Liver (tissue), 9 donors: ENCODE data around the gene RAET1E. TPM values are rescaled to one million over a fixed set of nuclear protein-coding genes. Genes with fewer than 3 reads are reported as not detected.
"Not testable (repeated sequence)": the region's sequence is repeated elsewhere in the genome, so short reads cannot be mapped to it uniquely, and the experiment has no call there.

ENCODE experiments used
- DNase-seq: peaks from one replicate; pipeline ENCODE4 v3.0.0-alpha.2; 2017; ENCODE audit warnings: low spot score
- H3K27ac ChIP-seq, 2 donors: one replicate each; pipeline ENCODE4 v1.7.0; 2013; ENCODE audit warnings: inconsistent platforms in 2 of 2, low read length in 2 of 2, control low read depth in 1 of 2, low read depth in 1 of 2, mild to moderate bottlenecking in 1 of 2
- H3K27me3 ChIP-seq, 4 donors: one replicate each; pipeline versions ENCODE4 v1.6.1 to v1.7.0; 2013; ENCODE audit warnings: low read length in 3 of 4, inconsistent platforms in 1 of 4, mild to moderate bottlenecking in 1 of 4, moderate library complexity in 1 of 4; ENCODE audit not compliant: control insufficient read depth in 4 of 4, insufficient read depth in 4 of 4
- H3K36me3 ChIP-seq, 4 donors: one replicate each; pipeline versions ENCODE4 v1.6.1 to v1.7.0; 2013; ENCODE audit warnings: low read length in 3 of 4, mild to moderate bottlenecking in 3 of 4, low read depth in 1 of 4, moderate library complexity in 1 of 4; ENCODE audit not compliant: control insufficient read depth in 4 of 4, insufficient read depth in 3 of 4
- H3K4me1 ChIP-seq, 4 donors: one replicate each; pipeline versions ENCODE4 v1.6.1 to v1.7.0; 2013; ENCODE audit warnings: low read length in 3 of 4, mild to moderate bottlenecking in 3 of 4, moderate library complexity in 1 of 4; ENCODE audit not compliant: control insufficient read depth in 4 of 4, insufficient read depth in 4 of 4
- H3K4me3 ChIP-seq, 3 donors: one replicate each; pipeline versions ENCODE4 v1.6.1 to v1.7.0; 2013; ENCODE audit warnings: low read length in 3 of 3, control low read depth in 1 of 3, low read depth in 1 of 3, mild to moderate bottlenecking in 1 of 3
- H3K9ac ChIP-seq, 2 donors: one replicate each; pipeline ENCODE4 v1.7.0; 2013; ENCODE audit warnings: low read length in 2 of 2, mild to moderate bottlenecking in 2 of 2, moderate library complexity in 2 of 2, control low read depth in 1 of 2, low read depth in 1 of 2
- H3K9me3 ChIP-seq, 4 donors: one replicate each; pipeline versions ENCODE4 v1.6.1 to v1.7.0; 2013; ENCODE audit warnings: low read length in 3 of 4; ENCODE audit not compliant: control insufficient read depth in 4 of 4
- CTCF ChIP-seq: fragments of 150-350 bp; IDR thresholded peaks from 2 replicates; pipeline ENCODE4 v1.5.1; 2017; ENCODE audit warnings: improper control_type of control experiment, low read depth, low read length; ENCODE audit not compliant: missing input control
- FOXA1 ChIP-seq: IDR thresholded peaks from 2 replicates; pipeline ENCODE4 v1.6.1; 2016; ENCODE audit warnings: antibody characterized with exemption
- FOXA2 ChIP-seq: IDR thresholded peaks from 2 replicates; pipeline ENCODE4 v1.6.1; 2016; ENCODE audit warnings: antibody characterized with exemption
- GABPA ChIP-seq, 2 donors: IDR thresholded peaks in 1 of 2; conservative IDR thresholded peaks in 1 of 2; 2 replicates each; pipeline ENCODE4 v1.6.1; 2016; ENCODE audit warnings: antibody characterized with exemption in 2 of 2, mild to moderate bottlenecking in 1 of 2, moderate library complexity in 1 of 2
- HNF4A ChIP-seq, 2 donors: conservative IDR thresholded peaks; 2 replicates each; pipeline ENCODE4 v1.6.1; 2016; ENCODE audit warnings: antibody characterized with exemption in 2 of 2, mild to moderate bottlenecking in 2 of 2
- HNF4G ChIP-seq: IDR thresholded peaks from 2 replicates; pipeline ENCODE4 v1.6.1; 2016; ENCODE audit warnings: antibody characterized with exemption
- JUND ChIP-seq, 2 donors: IDR thresholded peaks; 2 replicates each; pipeline ENCODE4 v1.6.1; 2016; ENCODE audit warnings: antibody characterized with exemption in 2 of 2
- MAX ChIP-seq: IDR thresholded peaks from 2 replicates; pipeline ENCODE4 v1.6.1; 2016; ENCODE audit warnings: antibody characterized with exemption
- NR2F2 ChIP-seq: IDR thresholded peaks from 2 replicates; pipeline ENCODE4 v1.6.1; 2016; ENCODE audit warnings: antibody characterized with exemption
- RAD21 ChIP-seq, 2 donors: IDR thresholded peaks; 2 replicates each; pipeline ENCODE4 v1.6.1; 2016; ENCODE audit warnings: antibody characterized with exemption in 2 of 2, mild to moderate bottlenecking in 2 of 2
- REST ChIP-seq: IDR thresholded peaks from 2 replicates; pipeline ENCODE4 v1.6.1; 2016; ENCODE audit warnings: antibody characterized with exemption, mild to moderate bottlenecking
- RXRA ChIP-seq, 2 donors: IDR thresholded peaks; 2 replicates each; pipeline ENCODE4 v1.6.1; 2017 to 2018; ENCODE audit warnings: antibody characterized with exemption in 2 of 2, mild to moderate bottlenecking in 1 of 2
- SP1 ChIP-seq: IDR thresholded peaks from 2 replicates; pipeline ENCODE4 v1.6.1; 2018; ENCODE audit warnings: antibody characterized with exemption, mild to moderate bottlenecking
- TAF1 ChIP-seq: conservative IDR thresholded peaks from 2 replicates; pipeline ENCODE4 v1.6.1; 2016; ENCODE audit warnings: antibody characterized with exemption, mild to moderate bottlenecking
- YY1 ChIP-seq: IDR thresholded peaks from 2 replicates; pipeline ENCODE4 v1.6.1; 2016; ENCODE audit warnings: antibody characterized with exemption, mild to moderate bottlenecking
- WGBS: extraction: QIAGEN DNeasy Blood & Tissue Kit; methylation state at CpG from one replicate; pipeline ENCODE4 v1.1.7; 2013; 5-methylcytosine and 5-hydroxymethylcytosine counted together
- polyA plus RNA-seq, 2 donors: library from polyadenylated mRNA; stranded (reverse) in 1 of 2; unstranded in 1 of 2; fragments of 200-250 nt in 1 of 2; fragments of >200 nt in 1 of 2; fragmentation: Nextera tagmentation in 1 of 2; extraction: Ambion mirVana in 1 of 2; gene quantifications; one replicate each; pipeline versions ENCODE4 v1.2.1 to v1.2.3, GENCODE V29; 2013 to 2015
- total RNA-seq, 2 donors: library from RNA; depleted of rRNA; stranded (reverse); fragments of >200 nt; gene quantifications; one replicate each; pipeline ENCODE4 v1.2.3, GENCODE V29; 2014
- donor health status: healthy.
- donor health status: healthy.
- donor health status: healthy.
- donor health status: healthy.
- donor health status: healthy.

Gene RAET1E
- total and polyA plus RNA-seq, 4 donors = not detected

GRCh38 chr6:149855040-149855654 is 42.8 kb downstream of the RAET1E start:
- Histone ChIP-seq H3K4me3 (no peak overlapping the region), H3K27me3 (no peaks in the 10 kb centered on the region), H3K27ac (no peak overlapping the region), H3K9me3 (no peaks in the 10 kb centered on the region), H3K9ac (no peak overlapping the region), H3K4me1 (peaks cover 0 to 3% (median 2%) of the 10 kb centered on the region in 4 donors), H3K36me3 (peaks cover 0 to 3% (median 2%) of the 10 kb centered on the region in 4 donors)
- no peak for TF ChIP-seq REST
- TF ChIP-seq NR2F2 = no peak
- no peak for DNase-seq
- WGBS = 85% methylated on average over 5 of the region's 5 CpGs

- H3K36me3 ChIP-seq = peaks cover 0 to 3% (median 2%) of the 10 kb centered on the region in 4 donors
- no peak overlapping the region for H3K4me3 ChIP-seq
- H3K9ac ChIP-seq = no peak overlapping the region
- no peak overlapping the region for H3K27ac ChIP-seq
- WGBS = 80% methylated on average over 6 of the region's 6 CpGs
- H3K4me1 ChIP-seq = no peaks in the 10 kb centered on the region
- no peak for DNase-seq
- TF ChIP-seq FOXA1 (no peak), HNF4G (no peak), HNF4A (conservative IDR thresholded peaks at IDR 0.05) (no peak), MAX (no peak), YY1 (no peak), RAD21 (IDR thresholded peaks at IDR 0.05) (no peak), SP1 (no peak)
- H3K9me3 ChIP-seq = no peaks in the 10 kb centered on the region
- no peaks in the 10 kb centered on the region for H3K27me3 ChIP-seq
Measured at GRCh38 chr6:149854532-149854931, 43.4 kb downstream of the RAET1E start.

GRCh38 chr6:149854017-149854416 is 43.9 kb downstream of the RAET1E start:
- H3K27ac ChIP-seq, DNase-seq, H3K4me3 ChIP-seq, H3K27me3 ChIP-seq, H3K9ac ChIP-seq, H3K9me3 ChIP-seq, H3K4me1 ChIP-seq, H3K36me3 ChIP-seq: not testable (repeated sequence)
- 95% methylated on average over 4 of the region's 4 CpGs for WGBS

- WGBS = 89% methylated on average over 12 of the region's 12 CpGs
- no peaks in the 10 kb centered on the region for H3K9me3 ChIP-seq
- H3K9ac ChIP-seq = no peak overlapping the region
- no peaks in the 10 kb centered on the region for H3K27me3 ChIP-seq
- no peak overlapping the region for H3K4me3 ChIP-seq
- H3K36me3 ChIP-seq = peaks cover 0 to 3% (median 2%) of the 10 kb centered on the region in 4 donors
- no peaks in the 10 kb centered on the region for H3K4me1 ChIP-seq
- no peak overlapping the region for H3K27ac ChIP-seq
- DNase-seq = no peak
- no peak for TF ChIP-seq FOXA2
- no peak for TF ChIP-seq HNF4G
- TF ChIP-seq HNF4A (conservative IDR thresholded peaks at IDR 0.05) = no peak
- no peak for TF ChIP-seq RXRA (IDR thresholded peaks at IDR 0.05)
- no peak for TF ChIP-seq REST
- no peak for TF ChIP-seq CTCF
- no peak for TF ChIP-seq TAF1
- TF ChIP-seq JUND (IDR thresholded peaks at IDR 0.05) = no peak
- no peak for TF ChIP-seq FOXA1
- no peak for TF ChIP-seq GABPA (IDR thresholded peaks at IDR 0.05 in 1 of 2, conservative IDR thresholded peaks at IDR 0.05 in 1 of 2)
Measured at GRCh38 chr6:149852881-149853280, 45.0 kb downstream of the RAET1E start.
